Epidermal melanocyte (primary cell): Measurements from ENCODE around the gene SPI1.
"Not testable (repeated sequence)": the region's sequence is repeated elsewhere in the genome, so short reads cannot be mapped to it uniquely, and the experiment has no call there.

ENCODE experiments used
- DNase-seq: peaks from one replicate; pipeline ENCODE4 v3.0.0; 2011; ENCODE audit warnings: low spot score; ENCODE audit not compliant: insufficient read length

Gene SPI1

DNA sequence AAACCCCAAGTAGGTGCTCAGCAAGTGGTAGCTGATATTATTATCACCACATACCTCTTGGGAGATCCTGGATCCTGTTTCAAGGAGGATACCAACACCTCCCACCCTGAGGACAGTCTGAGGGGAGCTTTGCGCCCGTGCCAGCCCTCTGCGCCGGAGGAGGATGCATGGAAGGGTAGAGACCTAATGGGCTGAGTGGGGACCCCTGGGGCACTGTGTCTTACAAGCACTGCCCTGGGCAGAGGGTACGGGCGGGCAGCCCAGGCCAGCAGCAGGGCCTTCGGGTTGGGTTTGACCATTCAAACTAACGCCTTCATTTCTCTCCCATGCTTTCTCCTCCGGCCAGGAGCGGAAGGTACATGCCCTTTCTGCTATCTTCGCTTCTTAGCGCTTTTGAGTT, 52.1 kb downstream of the SPI1 start:
- DNase-seq, result no peak

GRCh38 chr11:47325271-47326041, 52.9 kb downstream of the SPI1 start:
- no peak for DNase-seq

- no peak for DNase-seq
Measured at GRCh38 chr11:47324520-47324919, 53.8 kb downstream of the SPI1 start.

- peak; percentile 22 for DNase-seq
Measured at GRCh38 chr11:47318166-47318565, 60.2 kb downstream of the SPI1 start.

DNA sequence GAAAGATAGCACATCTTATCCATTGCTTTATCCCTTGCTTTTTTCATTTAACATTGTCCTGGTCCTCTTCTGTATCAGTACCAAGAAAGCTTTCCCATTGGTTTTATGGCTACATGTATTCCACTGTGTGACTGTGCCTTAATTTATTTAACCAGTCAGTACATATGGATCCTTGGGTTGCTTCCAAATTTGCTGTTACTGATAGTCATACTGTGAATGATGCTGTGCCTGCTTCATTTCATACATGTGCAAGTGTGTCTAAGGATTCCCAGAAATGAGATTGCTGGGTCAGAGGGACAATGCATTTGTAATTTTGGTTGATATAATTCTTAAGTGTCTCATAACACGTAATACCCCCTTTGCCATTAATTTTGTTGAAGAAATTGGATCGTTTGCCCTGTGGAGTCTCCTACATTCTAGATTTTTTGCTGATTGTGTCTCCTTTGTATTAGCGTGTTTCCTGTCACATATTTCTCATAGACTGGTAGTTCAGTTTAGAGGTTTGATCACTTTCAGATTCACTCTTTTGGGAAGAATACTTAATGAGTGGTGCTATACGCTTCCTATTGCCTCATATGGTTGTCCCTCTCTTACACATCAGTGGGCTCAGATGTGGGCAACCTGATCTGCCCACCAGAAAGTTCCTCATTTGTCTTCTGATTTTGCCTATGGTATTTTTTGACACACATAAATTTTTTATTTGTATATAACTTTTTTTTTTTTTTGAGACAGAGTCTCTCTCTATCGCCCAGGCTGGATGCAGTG, 61.1 kb downstream of the SPI1 start:
- DNase-seq, result no peak

- not testable (repeated sequence) for DNase-seq
Measured at GRCh38 chr11:47316501-47316900, 61.8 kb downstream of the SPI1 start.

GRCh38 chr11:47314992-47315391, 63.4 kb downstream of the SPI1 start:
- no peak for DNase-seq

- no peak for DNase-seq
Measured at GRCh38 chr11:47308050-47308823, 70.1 kb downstream of the SPI1 start.

GRCh38 chr11:47306484-47306844, 71.9 kb downstream of the SPI1 start:
- no peak for DNase-seq

GRCh38 chr11:47305734-47306483, 72.4 kb downstream of the SPI1 start:
- DNase-seq, result no peak
